Naive thymus-derived CD4-positive, alpha-beta T cell (primary cell): ENCODE results near the gene ELK3. TPM values are rescaled to one million over a fixed set of nuclear protein-coding genes. Genes with fewer than 3 reads are reported as not detected.
A peak's percentile ranks its signal among the peaks of the same experiment; 100 is the strongest.

Source experiments
- ATAC-seq: fragments of 150-1000 bp; cut with Tn5 transposase; 2 replicates; pipeline ENCODE4 v1.10.0; 2021; ENCODE audit warnings: mild to moderate bottlenecking, moderate library complexity
- CTCF ChIA-PET: fragments of 350-600 bp; sonication (Branson Sonifier 250); formaldehyde crosslinking; loops from one replicate; lab custom pipeline; 2021; ENCODE audit warnings: antibody characterized with exemption; lab: Charles Lee
- POLR2A ChIA-PET: fragments of 350-600 bp; sonication (Branson Sonifier 250); formaldehyde crosslinking; loops from one replicate; lab custom pipeline; 2021; ENCODE audit warnings: antibody characterized with exemption, inconsistent platforms; lab: Charles Lee
- DNase-seq, 9 donors: peaks; one replicate each; pipeline versions ENCODE4 v3.0.0 to v3.0.0-alpha.2; 2020 to 2022; ENCODE audit warnings: mixed read lengths in 1 of 9
- H3K27ac ChIP-seq: one replicate; pipeline ENCODE4 v1.7.0; 2013; ENCODE audit warnings: mild to moderate bottlenecking, low read depth, low read length, moderate library complexity
- H3K27me3 ChIP-seq, 2 donors: one replicate each; pipeline ENCODE4 v1.7.0; 2013; ENCODE audit warnings: low read length in 2 of 2, mild to moderate bottlenecking in 2 of 2, moderate library complexity in 2 of 2; ENCODE audit not compliant: control insufficient read depth in 2 of 2, insufficient read depth in 2 of 2
- H3K36me3 ChIP-seq, 3 experiments: 1 replicate in 2 of 3; 2 replicates in 1 of 3; pipeline ENCODE4 v1.7.0; 2013; ENCODE audit warnings: low read length in 3 of 3, mild to moderate bottlenecking in 3 of 3, moderate library complexity in 1 of 3; ENCODE audit not compliant: insufficient read depth in 3 of 3, control insufficient read depth in 2 of 3
- H3K4me1 ChIP-seq, 2 donors: one replicate each; pipeline ENCODE4 v1.7.0; 2013; ENCODE audit warnings: low read length in 2 of 2, mild to moderate bottlenecking in 2 of 2, moderate library complexity in 1 of 2; ENCODE audit not compliant: control insufficient read depth in 2 of 2, insufficient read depth in 2 of 2
- H3K4me3 ChIP-seq: 2 replicates; pipeline ENCODE4 v1.7.0; 2013; ENCODE audit warnings: mild to moderate bottlenecking, low read length
- H3K9me3 ChIP-seq, 3 experiments: 1 replicate in 2 of 3; 2 replicates in 1 of 3; pipeline ENCODE4 v1.7.0; 2013; ENCODE audit warnings: low read length in 3 of 3; ENCODE audit not compliant: control insufficient read depth in 2 of 3
- H3K27ac Mint-ChIP-seq, 9 donors: one replicate each; pipeline ENCODE4 v1.8.0; 2020 to 2022; ENCODE audit warnings: mixed read lengths in 9 of 9, mild to moderate bottlenecking in 8 of 9, moderate library complexity in 5 of 9, inconsistent platforms in 2 of 9
- H3K27me3 Mint-ChIP-seq, 5 donors: one replicate each; pipeline ENCODE4 v1.8.0; 2021 to 2022; ENCODE audit warnings: mixed read lengths in 5 of 5, mild to moderate bottlenecking in 1 of 5
- H3K36me3 Mint-ChIP-seq, 5 donors: one replicate each; pipeline ENCODE4 v1.8.0; 2020 to 2022; ENCODE audit warnings: mixed read lengths in 5 of 5, mild to moderate bottlenecking in 3 of 5, inconsistent platforms in 1 of 5
- H3K4me1 Mint-ChIP-seq, 7 donors: one replicate each; pipeline ENCODE4 v1.8.0; 2020 to 2022; ENCODE audit warnings: mixed read lengths in 7 of 7, mild to moderate bottlenecking in 3 of 7, inconsistent platforms in 1 of 7
- H3K4me3 Mint-ChIP-seq, 10 donors: one replicate each; pipeline ENCODE4 v1.8.0; 2020 to 2022; ENCODE audit warnings: mild to moderate bottlenecking in 10 of 10, mixed read lengths in 10 of 10, moderate library complexity in 6 of 10, inconsistent platforms in 2 of 10
- H3K9me3 Mint-ChIP-seq, 11 donors: one replicate each; pipeline ENCODE4 v1.8.0; 2020 to 2022; ENCODE audit warnings: mixed read lengths in 11 of 11, mild to moderate bottlenecking in 4 of 11, inconsistent platforms in 1 of 11, moderate library complexity in 1 of 11
- intact Hi-C, 2 donors: fragments of 100-400 bp; cut with micrococcal nuclease; formaldehyde crosslinking; loops; one replicate each; pipeline ENCODE4 v1.15.1; 2023
- polyA plus RNA-seq, 2 donors: library from polyadenylated mRNA; unstranded; fragments of 300-500 nt; fragmentation: Illumina TruSeq; gene quantifications; one replicate each; pipeline ENCODE4 v1.2.3, GENCODE V29; 2021
- total RNA-seq, 6 experiments: library from RNA in 5 of 6; stranded (reverse) in 5 of 6; gene quantifications; 1 replicate in 5 of 6; 2 replicates in 1 of 6; pipeline ENCODE4 v1.2.3 and lab custom pipeline; 2021 to 2026

The ELK3 gene
- total and polyA plus RNA-seq, 7 experiments from 2014 or later: 16.8 to 52.3 (median 29.4) TPM

GRCh38 chr12:96236221-96236822, 42.1 kb downstream of the ELK3 start:
- ChIA-PET POLR2A (interaction anchor here (1.3 kb wide), 1 partner anchor 164 kb away, joined by 5 read pairs; the partner anchor contains the start of gene CDK17), CTCF (no interaction called here)
- Mint-ChIP-seq H3K9me3 (peaks cover 0 to 2% (median 0%) of the 10 kb centered on the region in 11 donors), H3K4me1 (peaks cover 40 to 84% (median 72%) of the 10 kb centered on the region in 7 donors), H3K27me3 (no peaks in the 10 kb centered on the region), H3K36me3 (peaks cover 0 to 24% (median 7%) of the 10 kb centered on the region in 5 donors), H3K4me3 (peak overlapping the region; percentile 41 to 76 (median 62)), H3K27ac (peak overlapping the region; percentile 53 to 89 (median 80))
- DNase-seq: peak in 7 of 9 donors; percentile 45 to 65 (median 56)
- Histone ChIP-seq H3K4me3 (no peak overlapping the region), H3K36me3 (no peaks in the 10 kb centered on the region), H3K27ac (peak overlapping the region; percentile 10), H3K27me3 (no peaks in the 10 kb centered on the region), H3K4me1 (peaks cover 32 to 51% of the 10 kb centered on the region in 2 donors), H3K9me3 (no peaks in the 10 kb centered on the region)
- intact Hi-C loops: no loop called here
- ATAC-seq: peak; percentile 76

GRCh38 chr12:96237035-96237434, 42.9 kb downstream of the ELK3 start:
- DNase-seq: no peak
- peaks cover 0 to 25% (median 4%) of the 10 kb centered on the region in 5 donors for H3K36me3 Mint-ChIP-seq
- ATAC-seq: no peak
- no peaks in the 10 kb centered on the region for H3K27me3 ChIP-seq
- H3K4me3 Mint-ChIP-seq: peak overlapping the region; percentile 10 to 76 (median 56)
- H3K4me3 ChIP-seq: no peak overlapping the region
- ChIA-PET POLR2A (interaction anchor here (1.3 kb wide), 1 partner anchor 164 kb away, joined by 5 read pairs; the partner anchor contains the start of gene CDK17), CTCF (no interaction called here)
- no peaks in the 10 kb centered on the region for H3K9me3 ChIP-seq
- peaks cover 0 to 2% (median 0%) of the 10 kb centered on the region in 11 donors for H3K9me3 Mint-ChIP-seq
- no peaks in the 10 kb centered on the region for H3K36me3 ChIP-seq
- H3K4me1 ChIP-seq: peaks cover 37 to 57% of the 10 kb centered on the region in 2 donors
- H3K4me1 Mint-ChIP-seq: peaks cover 45 to 87% (median 74%) of the 10 kb centered on the region in 7 donors
- H3K27ac Mint-ChIP-seq: peak overlapping the region; percentile 39 to 89 (median 80)
- no peaks in the 10 kb centered on the region for H3K27me3 Mint-ChIP-seq
- peak overlapping the region; percentile 20 for H3K27ac ChIP-seq
- intact Hi-C loops: no loop called here

GRCh38 chr12:96237465-96238077, 43.4 kb downstream of the ELK3 start:
- no peaks in the 10 kb centered on the region for H3K27me3 ChIP-seq
- Mint-ChIP-seq H3K27ac (peak overlapping the region; percentile 73 to 89 (median 84)), H3K9me3 (peaks cover 0 to 2% (median 0%) of the 10 kb centered on the region in 11 donors), H3K4me1 (peaks cover 46 to 91% (median 77%) of the 10 kb centered on the region in 7 donors), H3K27me3 (no peaks in the 10 kb centered on the region), H3K36me3 (peaks cover 0 to 24% (median 4%) of the 10 kb centered on the region in 5 donors), H3K4me3 (peak overlapping the region in 9 of 10 donors; percentile 22 to 70 (median 41))
- H3K4me3 ChIP-seq: no peak overlapping the region
- ChIA-PET CTCF (no interaction called here), POLR2A (interaction anchor here (0.5 to 1.3 kb wide), 3 partner anchors 163 to 1223 kb away, joined by 3 to 5 read pairs (median 4); partner anchors contain the start of gene CDK17)
- H3K4me1 ChIP-seq: peaks cover 43 to 62% of the 10 kb centered on the region in 2 donors
- peak in 1 of 9 donors; percentile 56 for DNase-seq
- peak overlapping the region; percentile 20 for H3K27ac ChIP-seq
- intact Hi-C loops: no loop called here
- no peaks in the 10 kb centered on the region for H3K36me3 ChIP-seq
- ATAC-seq: peak; percentile 33
- no peaks in the 10 kb centered on the region for H3K9me3 ChIP-seq

GRCh38 chr12:96238336-96239047, 44.3 kb downstream of the ELK3 start:
- H3K36me3 ChIP-seq: no peaks in the 10 kb centered on the region
- Mint-ChIP-seq H3K4me1 (peaks cover 55 to 97% (median 84%) of the 10 kb centered on the region in 7 donors), H3K27me3 (no peaks in the 10 kb centered on the region), H3K36me3 (peaks cover 0 to 27% (median 8%) of the 10 kb centered on the region in 5 donors), H3K4me3 (peak overlapping the region in 3 of 10 donors; percentile 55 to 70 (median 57)), H3K9me3 (peaks cover 0 to 2% (median 0%) of the 10 kb centered on the region in 11 donors), H3K27ac (peak overlapping the region; percentile 73 to 89 (median 84))
- intact Hi-C loops: no loop called here
- no peaks in the 10 kb centered on the region for H3K27me3 ChIP-seq
- peaks cover 45 to 66% of the 10 kb centered on the region in 2 donors for H3K4me1 ChIP-seq
- no peak overlapping the region for H3K27ac ChIP-seq
- H3K9me3 ChIP-seq: no peaks in the 10 kb centered on the region
- ATAC-seq (no peak), DNase-seq (no peak)
- H3K4me3 ChIP-seq: no peak overlapping the region
- ChIA-PET CTCF (interaction anchor here (0.6 kb wide), 2 partner anchors 30 to 373 kb away, joined by 3 read pairs; no protein-coding TSS in a partner anchor), POLR2A (interaction anchor here (0.5 kb wide), 1 partner anchor 270 kb away, joined by 4 read pairs; no protein-coding TSS in a partner anchor)

- H3K36me3 Mint-ChIP-seq: peaks cover 0 to 27% (median 8%) of the 10 kb centered on the region in 5 donors
- DNase-seq (no peak), ATAC-seq (no peak)
- H3K4me3 Mint-ChIP-seq: peak overlapping the region in 3 of 10 donors; percentile 10 to 38 (median 28)
- Histone ChIP-seq H3K36me3 (no peaks in the 10 kb centered on the region), H3K9me3 (no peaks in the 10 kb centered on the region), H3K27me3 (no peaks in the 10 kb centered on the region), H3K4me3 (no peak overlapping the region), H3K27ac (peak overlapping the region; percentile 73), H3K4me1 (peaks cover 45 to 66% of the 10 kb centered on the region in 2 donors)
- ChIA-PET POLR2A (interaction anchor here (0.6 to 0.7 kb wide), 2 partner anchors 29 to 45 kb away, joined by 3 read pairs; no protein-coding TSS in a partner anchor), CTCF (no interaction called here)
- H3K9me3 Mint-ChIP-seq: peaks cover 0 to 2% (median 0%) of the 10 kb centered on the region in 11 donors
- H3K27me3 Mint-ChIP-seq: no peaks in the 10 kb centered on the region
- peaks cover 48 to 84% (median 77%) of the 10 kb centered on the region in 7 donors for H3K4me1 Mint-ChIP-seq
- intact Hi-C loops: loop anchor here in 1 of 2 donors (5.0 kb wide), 1 partner anchor 247 kb away; the partner anchor contains the start of gene CFAP54
- peak overlapping the region; percentile 28 to 98 (median 91) for H3K27ac Mint-ChIP-seq
Measured at GRCh38 chr12:96239711-96240635, 45.8 kb downstream of the ELK3 start.
